HG03280 (cell line): ENCODE results near the gene BEST4.
"Not testable (repeated sequence)": the region's sequence is repeated elsewhere in the genome, so short reads cannot be mapped to it uniquely, and the experiment has no call there.

ENCODE experiments used
- ATAC-seq: cut with Tn5 transposase; IDR thresholded peaks from one replicate; pipeline ENCODE4 v1.9.1; 2021; ENCODE audit warnings: mild to moderate bottlenecking, moderate library complexity; ENCODE audit not compliant: unreplicated experiment

BEST4 gene

GRCh38 chr1:44803062-44803311, 15.0 kb upstream of the BEST4 start:
- ATAC-seq = no peak

GRCh38 chr1:44802306-44803061, 14.5 kb upstream of the BEST4 start:
- no peak for ATAC-seq

GRCh38 chr1:44801491-44802305, 13.7 kb upstream of the BEST4 start:
- ATAC-seq = no peak

- ATAC-seq = peak; percentile 82
Measured at GRCh38 chr1:44799770-44800584, 12.0 kb upstream of the BEST4 start, which contains the start of gene PLK3. PLK3 (plus strand) TSS chr1:44800377; CDS start chr1:44800464, 87 bp downstream.

- no peak for ATAC-seq
Measured at GRCh38 chr1:44798481-44799365, 10.8 kb upstream of the BEST4 start.

- not testable (repeated sequence) for ATAC-seq
Measured at GRCh38 chr1:44797886-44798285, 9.9 kb upstream of the BEST4 start.

- no peak for ATAC-seq
Measured at GRCh38 chr1:44792736-44793502, 4.9 kb upstream of the BEST4 start.

GRCh38 chr1:44790968-44791801, 3.2 kb upstream of the BEST4 start:
- ATAC-seq = no peak

GRCh38 chr1:44787506-44787905, 464 bp downstream of the BEST4 start:
- ATAC-seq = no peak

- ATAC-seq = no peak
Measured at GRCh38 chr1:44786841-44787426, 1.0 kb downstream of the BEST4 start.

GRCh38 chr1:44786138-44786840, 1.7 kb downstream of the BEST4 start:
- peak; percentile 46 for ATAC-seq

GRCh38 chr1:44785501-44786137, 2.4 kb downstream of the BEST4 start:
- ATAC-seq = no peak

- ATAC-seq = no peak
Measured at GRCh38 chr1:44785029-44785380, 3.0 kb downstream of the BEST4 start.

- no peak for ATAC-seq
Measured at GRCh38 chr1:44784094-44785028, 3.6 kb downstream of the BEST4 start.

GRCh38 chr1:44783697-44784093, 4.3 kb downstream of the BEST4 start:
- no peak for ATAC-seq

GRCh38 chr1:44780583-44781121, 7.3 kb downstream of the BEST4 start:
- no peak for ATAC-seq
